Activated CD4-positive, alpha-beta T cell treated with anti-CD3 and anti-CD28 coated beads, Interleukin-2, amount 50 U/mL, for 16 hours (primary cell): ENCODE results near the gene ZFYVE26.
"Not testable (repeated sequence)": the region's sequence is repeated elsewhere in the genome, so short reads cannot be mapped to it uniquely, and the experiment has no call there.

ENCODE experiments used
- DNase-seq: peaks from one replicate; pipeline ENCODE4 v3.0.0-alpha.2; 2020

ZFYVE26 gene

GRCh38 chr14:67704484-67705089, 111.8 kb downstream of the ZFYVE26 start:
- peak; percentile 50 for DNase-seq

- DNase-seq: no peak
Observed at GRCh38 chr14:67703997-67704396, 112.4 kb downstream of the ZFYVE26 start.

GRCh38 chr14:67701492-67701891, 114.9 kb downstream of the ZFYVE26 start, which contains the start of gene RDH12:
Gene RDH12 (plus strand): TSS chr14:67701886. CDS start chr14:67722643, 20,757 bp downstream.
- DNase-seq: not testable (repeated sequence)

GRCh38 chr14:67698179-67698578, 118.2 kb downstream of the ZFYVE26 start:
- DNase-seq: no peak

- DNase-seq: no peak
Observed at GRCh38 chr14:67697006-67697405, 119.4 kb downstream of the ZFYVE26 start.
